Keratinocyte (primary cell): ENCODE data around the gene BBOX1.

Experiments
- CTCF ChIP-seq, 3 experiments: IDR thresholded peaks in 1 of 3; conservative IDR thresholded peaks in 1 of 3; optimal IDR thresholded peaks in 1 of 3; 2 replicates in 2 of 3; 3 replicates in 1 of 3; pipeline versions ENCODE3 to v1.5.1; 2011; ENCODE audit warnings: low read length in 3 of 3, mild to moderate bottlenecking in 3 of 3, moderate library complexity in 2 of 3, control low read depth in 1 of 3, inconsistent platforms in 1 of 3; ENCODE audit not compliant: insufficient read depth in 2 of 3; ENCODE audit errors: extremely low read depth in 1 of 3
- EZH2 ChIP-seq: IDR thresholded peaks from one replicate; pipeline ENCODE4 v1.6.1; 2012; ENCODE audit warnings: inconsistent platforms, mild to moderate bottlenecking, low read length, moderate library complexity

GRCh38 chr11:27002431-27002830 lies 38.2 kb upstream of the BBOX1 start:
- TF ChIP-seq CTCF (optimal IDR thresholded peaks at IDR 0.05 in 1 of 3, IDR thresholded peaks at IDR 0.05 in 1 of 3, conservative IDR thresholded peaks at IDR 0.05 in 1 of 3; ENCODE audit: extremely low read depth in 1 of 3, insufficient read depth in 2 of 3, low read length in 3 of 3) = no peak
- TF ChIP-seq EZH2 = no peak
